Endothelial cell of umbilical vein (primary cell): Measurements from ENCODE around the gene ANKRD61. TPM values are rescaled to one million over a fixed set of nuclear protein-coding genes. Genes with fewer than 3 reads are reported as not detected.

ENCODE experiments used
- BruUV-seq: library from RNA; stranded (reverse); fragments of 400-500 nt; replicated peaks from 2 replicates; lab custom pipeline; 2021; lab: Mats Ljungman, UMichigan
- CTCF ChIA-PET: fragments of 300-600, 350-600 bp; sonication (Branson Sonifier 250); formaldehyde crosslinking; loops from one replicate; lab custom pipeline; 2021; ENCODE audit warnings: antibody characterized with exemption, inconsistent platforms; lab: Charles Lee
- POLR2A ChIA-PET: fragments of 300-600, 350-600 bp; sonication (Branson Sonifier 250); formaldehyde crosslinking; loops from one replicate; lab custom pipeline; 2021; ENCODE audit warnings: antibody characterized with exemption, inconsistent platforms; lab: Charles Lee
- DNase-seq: peaks from one replicate; pipeline ENCODE4 v3.0.0-alpha.2; 2011; ENCODE audit warnings: low read depth, low spot score
- FAIRE-seq: peaks from 2 replicates; lab custom pipeline; 2011; peaks lifted over from hg19 to GRCh38; lab: Jason Lieb, UNC
- H2AFZ ChIP-seq: 2 replicates; pipeline ENCODE4 v1.6.0; 2012; ENCODE audit warnings: low read depth, low read length, control low read depth, inconsistent platforms
- H3K27ac ChIP-seq: 2 replicates; pipeline ENCODE4 v1.5.1; 2011; ENCODE audit warnings: low read depth, mild to moderate bottlenecking, control low read depth, low read length, moderate library complexity; ENCODE audit not compliant: insufficient read depth
- H3K27me3 ChIP-seq, 2 experiments: 2 replicates each; pipeline versions ENCODE4 v1.6.0 to v1.6.1; 2011; ENCODE audit warnings: low read length in 2 of 2, mixed read lengths in 1 of 2; ENCODE audit not compliant: control insufficient read depth in 2 of 2, insufficient read depth in 2 of 2
- H3K36me3 ChIP-seq, 2 experiments: 2 replicates in 1 of 2; 3 replicates in 1 of 2; pipeline ENCODE4 v1.5.1; 2011; ENCODE audit warnings: low read length in 2 of 2, mild to moderate bottlenecking in 1 of 2, moderate library complexity in 1 of 2; ENCODE audit not compliant: control insufficient read depth in 2 of 2, insufficient read depth in 2 of 2; ENCODE audit errors: extremely low read depth in 1 of 2
- H3K4me1 ChIP-seq: 3 replicates; pipeline ENCODE4 v1.5.1; 2011; ENCODE audit warnings: mild to moderate bottlenecking, low read length; ENCODE audit not compliant: control insufficient read depth, insufficient read depth; ENCODE audit errors: extremely low read depth
- H3K4me2 ChIP-seq: 2 replicates; pipeline ENCODE4 v1.6.1; 2011; ENCODE audit warnings: low read length, control low read depth, mixed read lengths; ENCODE audit not compliant: insufficient read depth
- H3K4me3 ChIP-seq, 3 experiments: fragments of 200-600 bp in 1 of 3; sonication (generic), shearing (Covaris generic) in 1 of 3; replicated peaks in 1 of 3; 2 replicates each; pipeline ENCODE4 v1.5.1; 2011 to 2016; ENCODE audit warnings: control low read depth in 3 of 3, low read length in 3 of 3, mild to moderate bottlenecking in 2 of 3, inconsistent platforms in 1 of 3, low read depth in 1 of 3, moderate library complexity in 1 of 3; ENCODE audit not compliant: insufficient read depth in 1 of 3
- H3K79me2 ChIP-seq: 2 replicates; pipeline ENCODE4 v1.6.0; 2012; ENCODE audit warnings: low read length, inconsistent platforms; ENCODE audit not compliant: control insufficient read depth, insufficient read depth
- H3K9ac ChIP-seq: replicated peaks from 2 replicates; pipeline ENCODE3; 2011; ENCODE audit warnings: low read length, control low read depth; ENCODE audit not compliant: insufficient read depth; ENCODE audit errors: extremely low read depth
- H3K9me1 ChIP-seq: replicated peaks from 3 replicates; pipeline ENCODE4 v1.6.0; 2011; ENCODE audit warnings: mild to moderate bottlenecking, low read length; ENCODE audit not compliant: control insufficient read depth, insufficient read depth; ENCODE audit errors: extremely low read depth
- H3K9me3 ChIP-seq: replicated peaks from 2 replicates; pipeline ENCODE4 v1.5.1; 2012; ENCODE audit warnings: low read length, inconsistent platforms; ENCODE audit not compliant: control insufficient read depth, insufficient read depth
- H4K20me1 ChIP-seq: replicated peaks from 2 replicates; pipeline ENCODE3; 2011; ENCODE audit warnings: mild to moderate bottlenecking, low read length; ENCODE audit not compliant: control insufficient read depth, insufficient read depth; ENCODE audit errors: extremely low read depth
- EZH2 ChIP-seq: IDR thresholded peaks from 2 replicates; pipeline ENCODE4 v1.6.1; 2012; ENCODE audit warnings: borderline replicate concordance, low read depth, mild to moderate bottlenecking, moderate library complexity, low read length, inconsistent platforms; ENCODE audit not compliant: severe bottlenecking
- FOS ChIP-seq: IDR thresholded peaks from 2 replicates; pipeline ENCODE4 v1.6.1; 2011; ENCODE audit warnings: mild to moderate bottlenecking, low read length, moderate library complexity, borderline replicate concordance; ENCODE audit not compliant: insufficient read depth
- GATA2 ChIP-seq: IDR thresholded peaks from 2 replicates; pipeline ENCODE4 v1.7.0; 2011; ENCODE audit warnings: low read depth, mild to moderate bottlenecking, moderate library complexity, mixed read lengths, low read length; ENCODE audit not compliant: insufficient read length, insufficient read depth
- JUN ChIP-seq: IDR thresholded peaks from 2 replicates; pipeline ENCODE4 v1.6.1; 2011; ENCODE audit warnings: borderline replicate concordance, low read depth; ENCODE audit not compliant: insufficient read length, insufficient read depth
- MYC ChIP-seq: IDR thresholded peaks from one replicate; pipeline ENCODE4 v1.6.1; 2011; ENCODE audit warnings: mild to moderate bottlenecking, low read depth, low read length
- POLR2A ChIP-seq: IDR thresholded peaks from 2 replicates; pipeline ENCODE4 v1.6.1; 2012; ENCODE audit warnings: low read depth, mild to moderate bottlenecking, control low read depth, low read length
- POLR2AphosphoS5 ChIP-seq: IDR thresholded peaks from 2 replicates; pipeline ENCODE4 v1.6.1; 2012; ENCODE audit warnings: low read depth, mild to moderate bottlenecking, control low read depth, low read length, moderate library complexity; ENCODE audit not compliant: insufficient read depth
- dilution Hi-C: fragments of 300-500 bp; cut with MboI; formaldehyde crosslinking; loops from one replicate; pipeline ENCODE4 v1.15.0; 2019; ENCODE audit warnings: low sequenced_read_pairs; ENCODE audit not compliant: extremely low pct_ligation_motif_present
- intact Hi-C: fragments of 100-400 bp; cut with micrococcal nuclease; formaldehyde crosslinking; loops from one replicate; pipeline ENCODE4 v1.10.0; 2022
- polyA plus RNA-seq, 4 experiments: library from polyadenylated mRNA; depleted of rRNA in 3 of 4; stranded (reverse) in 3 of 4; unstranded in 1 of 4; fragments of >200 nt; gene quantifications; 2 replicates each; pipeline versions ENCODE4 v1.2.1 to v1.2.3, GENCODE V29; 2011 to 2012; ENCODE audit warnings: missing spikeins in 1 of 4
- total RNA-seq: library from RNA; stranded (reverse); gene quantifications from 2 replicates; pipeline ENCODE4 v1.2.3, GENCODE V29; 2021
- TF ChIP-seq, protein P1 (sequence below), 2 donors: IDR thresholded peaks; 1 replicate in 1 of 2; 2 replicates in 1 of 2; pipeline ENCODE4 v1.5.1; 2011; ENCODE audit warnings: low read length in 2 of 2, mild to moderate bottlenecking in 2 of 2, moderate library complexity in 2 of 2, control low read depth in 1 of 2, inconsistent platforms in 1 of 2, low read depth in 1 of 2; ENCODE audit not compliant: insufficient read depth in 1 of 2; ENCODE audit errors: extremely low read depth in 1 of 2
- TF ChIP-seq, protein P2 (sequence below): IDR thresholded peaks from 2 replicates; pipeline ENCODE4 v1.6.1; 2011; ENCODE audit not compliant: insufficient read depth, insufficient read length

ANKRD61 gene
- total and polyA plus RNA-seq, 2 donors (not counting 3 experiments of a cell fraction or from before 2014, with no cell fraction given) = 0.18 to 0.53 TPM

DNA sequence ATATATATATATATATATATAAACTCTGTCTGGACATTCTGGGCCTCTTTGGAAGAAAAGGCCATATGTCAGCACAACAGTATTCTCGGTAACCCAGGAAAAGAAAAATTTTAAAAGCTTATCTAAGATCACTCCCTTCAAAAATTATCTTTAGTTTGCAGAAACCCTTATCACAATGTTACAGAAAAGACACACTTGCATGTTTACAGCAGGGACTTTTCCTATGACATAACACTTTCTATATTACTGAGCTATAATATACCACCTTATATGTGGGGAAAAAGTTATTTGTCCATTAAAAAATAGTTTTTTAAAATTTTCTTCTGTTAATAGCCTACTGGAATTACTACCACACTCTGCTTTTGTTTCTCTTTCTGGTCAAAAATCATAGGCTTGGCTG lies 25.4 kb downstream of the ANKRD61 start:
- DNase-seq = no peak
- Histone ChIP-seq H3K9me3 (no peaks in the 10 kb centered on the region), H3K27me3 (no peaks in the 10 kb centered on the region), H3K9me1 (no peaks in the 10 kb centered on the region), H3K27ac (no peak overlapping the region), H3K4me3 (no peak overlapping the region), H2AFZ (no peak overlapping the region), H3K4me1 (peaks cover 13% of the 10 kb centered on the region), H3K9ac (no peak overlapping the region), H3K36me3 (peaks cover 0 to 3% of the 10 kb centered on the region in 2 experiments), H3K79me2 (peaks cover 33% of the 10 kb centered on the region), H3K4me2 (no peak overlapping the region), H4K20me1 (no peaks in the 10 kb centered on the region)
- dilution Hi-C loops = no loop called here
- no TSS peak for BruUV-seq
- intact Hi-C loops = no loop called here
- POLR2A ChIA-PET = interaction anchor here (0.8 to 1.0 kb wide), 2 partner anchors 16 to 22 kb away, joined by 4 read pairs; no protein-coding TSS in a partner anchor
- CTCF ChIA-PET = interaction anchor here (1.0 kb wide), 1 partner anchor 50 kb away, joined by 3 read pairs; no protein-coding TSS in a partner anchor
- TF ChIP-seq GATA2 = no peak
- TF ChIP-seq EZH2 = no peak
- TF ChIP-seq, protein P1, sequence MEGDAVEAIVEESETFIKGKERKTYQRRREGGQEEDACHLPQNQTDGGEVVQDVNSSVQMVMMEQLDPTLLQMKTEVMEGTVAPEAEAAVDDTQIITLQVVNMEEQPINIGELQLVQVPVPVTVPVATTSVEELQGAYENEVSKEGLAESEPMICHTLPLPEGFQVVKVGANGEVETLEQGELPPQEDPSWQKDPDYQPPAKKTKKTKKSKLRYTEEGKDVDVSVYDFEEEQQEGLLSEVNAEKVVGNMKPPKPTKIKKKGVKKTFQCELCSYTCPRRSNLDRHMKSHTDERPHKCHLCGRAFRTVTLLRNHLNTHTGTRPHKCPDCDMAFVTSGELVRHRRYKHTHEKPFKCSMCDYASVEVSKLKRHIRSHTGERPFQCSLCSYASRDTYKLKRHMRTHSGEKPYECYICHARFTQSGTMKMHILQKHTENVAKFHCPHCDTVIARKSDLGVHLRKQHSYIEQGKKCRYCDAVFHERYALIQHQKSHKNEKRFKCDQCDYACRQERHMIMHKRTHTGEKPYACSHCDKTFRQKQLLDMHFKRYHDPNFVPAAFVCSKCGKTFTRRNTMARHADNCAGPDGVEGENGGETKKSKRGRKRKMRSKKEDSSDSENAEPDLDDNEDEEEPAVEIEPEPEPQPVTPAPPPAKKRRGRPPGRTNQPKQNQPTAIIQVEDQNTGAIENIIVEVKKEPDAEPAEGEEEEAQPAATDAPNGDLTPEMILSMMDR (IDR thresholded peaks at IDR 0.05; ENCODE audit: extremely low read depth in 1 of 2, insufficient read depth in 1 of 2, low read depth in 1 of 2, low read length in 2 of 2) = no peak
- no peak for TF ChIP-seq POLR2AphosphoS5
- TF ChIP-seq FOS = no peak
- TF ChIP-seq POLR2A = no peak
- TF ChIP-seq JUN = no peak
- TF ChIP-seq MYC = no peak
- TF ChIP-seq, protein P2, sequence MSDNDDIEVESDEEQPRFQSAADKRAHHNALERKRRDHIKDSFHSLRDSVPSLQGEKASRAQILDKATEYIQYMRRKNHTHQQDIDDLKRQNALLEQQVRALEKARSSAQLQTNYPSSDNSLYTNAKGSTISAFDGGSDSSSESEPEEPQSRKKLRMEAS = no peak
- FAIRE-seq = no peak
